HEK293 (cell line): ENCODE results near the gene UBR4.

Source experiments
- SALL2 ChIP-seq: fragments of 450-650 bp; formaldehyde crosslinking; IDR thresholded peaks from 2 replicates; pipeline ENCODE4 v1.5.0; 2017; ENCODE audit warnings: missing biosample characterization, mild to moderate bottlenecking, missing genetic modification characterization, borderline replicate concordance
- SETDB1 ChIP-seq: IDR thresholded peaks from one replicate; pipeline ENCODE4 v1.6.1; 2017; ENCODE audit warnings: mild to moderate bottlenecking, low read length, moderate library complexity, mixed read lengths; ENCODE audit not compliant: insufficient read length
- TCF7L2 ChIP-seq: IDR thresholded peaks from 2 replicates; pipeline ENCODE4 v1.6.1; 2011; ENCODE audit warnings: low read depth, mild to moderate bottlenecking, inconsistent platforms, low read length, moderate library complexity, borderline replicate concordance
- ZBTB8A ChIP-seq: fragments of 450-650 bp; formaldehyde crosslinking; IDR thresholded peaks from 2 replicates; pipeline ENCODE4 v1.5.1; 2016; ENCODE audit warnings: missing biosample characterization, missing genetic modification characterization
- ZFHX2 ChIP-seq: fragments of 450-650 bp; formaldehyde crosslinking; conservative IDR thresholded peaks from 2 replicates; pipeline ENCODE4 v1.5.1; 2016; ENCODE audit warnings: missing biosample characterization, missing genetic modification characterization
- ZFP3 ChIP-seq: fragments of 450-650 bp; formaldehyde crosslinking; IDR thresholded peaks from 2 replicates; pipeline ENCODE4 v1.5.1; 2016; ENCODE audit warnings: low read depth, missing biosample characterization, missing genetic modification characterization
- ZNF121 ChIP-seq: fragments of 450-650 bp; formaldehyde crosslinking; IDR thresholded peaks from 2 replicates; pipeline ENCODE4 v1.5.1; 2016; ENCODE audit warnings: missing biosample characterization, missing genetic modification characterization
- ZNF274 ChIP-seq, 2 experiments: fragments of 200-500 bp in 1 of 2; fragments of 450-650 bp in 1 of 2; sonication (Bioruptor generic) in 1 of 2; formaldehyde crosslinking in 1 of 2; IDR thresholded peaks; 2 replicates each; pipeline versions ENCODE4 v1.5.1 to v1.6.1; 2014 to 2016; ENCODE audit warnings: borderline replicate concordance in 1 of 2, inconsistent platforms in 1 of 2, low read length in 1 of 2, missing biosample characterization in 1 of 2, missing genetic modification characterization in 1 of 2
- ZNF837 ChIP-seq: fragments of 450-650 bp; formaldehyde crosslinking; IDR thresholded peaks from 2 replicates; pipeline ENCODE4 v1.5.1; 2016; ENCODE audit warnings: missing biosample characterization, missing genetic modification characterization
- TF ChIP-seq, protein P1 (sequence below): fragments of 450-650 bp; formaldehyde crosslinking; IDR thresholded peaks from 2 replicates; pipeline ENCODE4 v1.5.1; 2016; ENCODE audit warnings: missing biosample characterization, missing genetic modification characterization
- TF ChIP-seq, protein P2 (sequence below): fragments of 450-650 bp; formaldehyde crosslinking; IDR thresholded peaks from 2 replicates; pipeline ENCODE4 v1.5.1; 2016; ENCODE audit warnings: missing biosample characterization, missing genetic modification characterization, low read depth
- TF ChIP-seq, protein P3 (sequence below): fragments of 450-650 bp; formaldehyde crosslinking; IDR thresholded peaks from 2 replicates; pipeline ENCODE4 v1.5.1; 2016; ENCODE audit warnings: missing biosample characterization, missing genetic modification characterization

DNA sequence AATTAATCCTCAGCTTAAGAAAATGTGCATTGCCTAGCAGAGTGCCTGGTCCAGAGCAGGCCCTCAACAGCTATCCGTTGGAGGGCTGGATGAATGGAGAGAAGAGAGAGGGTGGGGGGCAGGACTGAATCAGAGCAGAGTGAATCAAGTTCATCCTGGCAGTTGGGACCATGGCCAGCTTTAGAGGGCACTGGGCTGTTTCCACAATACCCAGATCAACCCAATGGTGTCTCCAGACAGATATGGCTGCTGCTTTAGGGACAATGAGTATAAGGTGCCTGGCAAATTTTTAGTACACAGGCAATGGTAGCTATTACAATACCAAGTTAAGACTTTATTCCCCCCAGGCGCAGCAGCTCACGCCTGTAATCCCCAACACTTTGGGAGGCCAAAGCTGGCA, 24.2 kb upstream of the UBR4 start:
- TF ChIP-seq, protein P1, sequence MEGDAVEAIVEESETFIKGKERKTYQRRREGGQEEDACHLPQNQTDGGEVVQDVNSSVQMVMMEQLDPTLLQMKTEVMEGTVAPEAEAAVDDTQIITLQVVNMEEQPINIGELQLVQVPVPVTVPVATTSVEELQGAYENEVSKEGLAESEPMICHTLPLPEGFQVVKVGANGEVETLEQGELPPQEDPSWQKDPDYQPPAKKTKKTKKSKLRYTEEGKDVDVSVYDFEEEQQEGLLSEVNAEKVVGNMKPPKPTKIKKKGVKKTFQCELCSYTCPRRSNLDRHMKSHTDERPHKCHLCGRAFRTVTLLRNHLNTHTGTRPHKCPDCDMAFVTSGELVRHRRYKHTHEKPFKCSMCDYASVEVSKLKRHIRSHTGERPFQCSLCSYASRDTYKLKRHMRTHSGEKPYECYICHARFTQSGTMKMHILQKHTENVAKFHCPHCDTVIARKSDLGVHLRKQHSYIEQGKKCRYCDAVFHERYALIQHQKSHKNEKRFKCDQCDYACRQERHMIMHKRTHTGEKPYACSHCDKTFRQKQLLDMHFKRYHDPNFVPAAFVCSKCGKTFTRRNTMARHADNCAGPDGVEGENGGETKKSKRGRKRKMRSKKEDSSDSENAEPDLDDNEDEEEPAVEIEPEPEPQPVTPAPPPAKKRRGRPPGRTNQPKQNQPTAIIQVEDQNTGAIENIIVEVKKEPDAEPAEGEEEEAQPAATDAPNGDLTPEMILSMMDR (tag by site-specific recombination): no peak
- TF ChIP-seq ZNF121 (tag by site-specific recombination): no peak
- TF ChIP-seq ZFHX2 (tag by site-specific recombination): no peak
- TF ChIP-seq, protein P2, sequence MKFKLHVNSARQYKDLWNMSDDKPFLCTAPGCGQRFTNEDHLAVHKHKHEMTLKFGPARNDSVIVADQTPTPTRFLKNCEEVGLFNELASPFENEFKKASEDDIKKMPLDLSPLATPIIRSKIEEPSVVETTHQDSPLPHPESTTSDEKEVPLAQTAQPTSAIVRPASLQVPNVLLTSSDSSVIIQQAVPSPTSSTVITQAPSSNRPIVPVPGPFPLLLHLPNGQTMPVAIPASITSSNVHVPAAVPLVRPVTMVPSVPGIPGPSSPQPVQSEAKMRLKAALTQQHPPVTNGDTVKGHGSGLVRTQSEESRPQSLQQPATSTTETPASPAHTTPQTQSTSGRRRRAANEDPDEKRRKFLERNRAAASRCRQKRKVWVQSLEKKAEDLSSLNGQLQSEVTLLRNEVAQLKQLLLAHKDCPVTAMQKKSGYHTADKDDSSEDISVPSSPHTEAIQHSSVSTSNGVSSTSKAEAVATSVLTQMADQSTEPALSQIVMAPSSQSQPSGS (tag by site-specific recombination): no peak
- TF ChIP-seq ZFP3 (tag by site-specific recombination): no peak
- TF ChIP-seq ZNF274 (IDR thresholded peaks at IDR 0.05; ENCODE audit: low read length): no peak
- TF ChIP-seq ZNF274 (tag by site-specific recombination; IDR thresholded peaks at IDR 0.05; ENCODE audit: borderline replicate concordance): no peak
- TF ChIP-seq TCF7L2: no peak
- TF ChIP-seq SALL2 (tag by site-specific recombination): no peak
- TF ChIP-seq ZNF837 (tag by site-specific recombination): no peak
- TF ChIP-seq ZBTB8A: no peak
- TF ChIP-seq, protein P3, sequence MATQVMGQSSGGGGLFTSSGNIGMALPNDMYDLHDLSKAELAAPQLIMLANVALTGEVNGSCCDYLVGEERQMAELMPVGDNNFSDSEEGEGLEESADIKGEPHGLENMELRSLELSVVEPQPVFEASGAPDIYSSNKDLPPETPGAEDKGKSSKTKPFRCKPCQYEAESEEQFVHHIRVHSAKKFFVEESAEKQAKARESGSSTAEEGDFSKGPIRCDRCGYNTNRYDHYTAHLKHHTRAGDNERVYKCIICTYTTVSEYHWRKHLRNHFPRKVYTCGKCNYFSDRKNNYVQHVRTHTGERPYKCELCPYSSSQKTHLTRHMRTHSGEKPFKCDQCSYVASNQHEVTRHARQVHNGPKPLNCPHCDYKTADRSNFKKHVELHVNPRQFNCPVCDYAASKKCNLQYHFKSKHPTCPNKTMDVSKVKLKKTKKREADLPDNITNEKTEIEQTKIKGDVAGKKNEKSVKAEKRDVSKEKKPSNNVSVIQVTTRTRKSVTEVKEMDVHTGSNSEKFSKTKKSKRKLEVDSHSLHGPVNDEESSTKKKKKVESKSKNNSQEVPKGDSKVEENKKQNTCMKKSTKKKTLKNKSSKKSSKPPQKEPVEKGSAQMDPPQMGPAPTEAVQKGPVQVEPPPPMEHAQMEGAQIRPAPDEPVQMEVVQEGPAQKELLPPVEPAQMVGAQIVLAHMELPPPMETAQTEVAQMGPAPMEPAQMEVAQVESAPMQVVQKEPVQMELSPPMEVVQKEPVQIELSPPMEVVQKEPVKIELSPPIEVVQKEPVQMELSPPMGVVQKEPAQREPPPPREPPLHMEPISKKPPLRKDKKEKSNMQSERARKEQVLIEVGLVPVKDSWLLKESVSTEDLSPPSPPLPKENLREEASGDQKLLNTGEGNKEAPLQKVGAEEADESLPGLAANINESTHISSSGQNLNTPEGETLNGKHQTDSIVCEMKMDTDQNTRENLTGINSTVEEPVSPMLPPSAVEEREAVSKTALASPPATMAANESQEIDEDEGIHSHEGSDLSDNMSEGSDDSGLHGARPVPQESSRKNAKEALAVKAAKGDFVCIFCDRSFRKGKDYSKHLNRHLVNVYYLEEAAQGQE: no peak
- TF ChIP-seq SETDB1: no peak
